SKM-1 (cell line): Measurements from ENCODE around the gene PTOV1.

Source experiments
- DNase-seq: peaks from one replicate; lab custom pipeline; 2025; ENCODE audit not compliant: unreplicated experiment; lab: John Stamatoyannopoulos, UW

PTOV1 gene

GRCh38 chr19:49887665-49888509 is 36.9 kb downstream of the PTOV1 start:
- no peak for DNase-seq

- DNase-seq: no peak
Observed at GRCh38 chr19:49888510-49888824, 37.5 kb downstream of the PTOV1 start.

- no peak for DNase-seq
Observed at GRCh38 chr19:49889038-49889686, 38.2 kb downstream of the PTOV1 start.

- DNase-seq: no peak
Observed at GRCh38 chr19:49889687-49890348, 38.9 kb downstream of the PTOV1 start.

- no peak for DNase-seq
Observed at GRCh38 chr19:49890349-49891311, 39.7 kb downstream of the PTOV1 start.

GRCh38 chr19:49891393-49891792 is 40.4 kb downstream of the PTOV1 start:
- DNase-seq: no peak

- DNase-seq: no peak
Observed at GRCh38 chr19:49892716-49893115, 41.8 kb downstream of the PTOV1 start.

GRCh38 chr19:49894011-49894664 is 43.2 kb downstream of the PTOV1 start:
- no peak for DNase-seq

GRCh38 chr19:49894879-49895565 is 44.1 kb downstream of the PTOV1 start:
- DNase-seq: no peak

- DNase-seq: no peak
Observed at GRCh38 chr19:49895566-49896297, 44.8 kb downstream of the PTOV1 start.

- no peak for DNase-seq
Observed at GRCh38 chr19:49896863-49897621, 46.1 kb downstream of the PTOV1 start, which contains the start of gene IL4I1. TSS of gene IL4I1 (minus strand) at chr19:49896887. CDS start at chr19:49896160, 727 bp downstream.

- no peak for DNase-seq
Observed at GRCh38 chr19:49904136-49904535, 53.2 kb downstream of the PTOV1 start.

GRCh38 chr19:49906879-49907564 is 56.1 kb downstream of the PTOV1 start:
- no peak for DNase-seq

GRCh38 chr19:49907745-49908446 is 56.9 kb downstream of the PTOV1 start:
- no peak for DNase-seq

GRCh38 chr19:49908480-49909420 is 57.8 kb downstream of the PTOV1 start:
- no peak for DNase-seq

- DNase-seq: no peak
Observed at GRCh38 chr19:49910179-49910578, 59.2 kb downstream of the PTOV1 start.
